Measurements from ENCODE around the gene SLC8A2.

The SLC8A2 gene

DNA sequence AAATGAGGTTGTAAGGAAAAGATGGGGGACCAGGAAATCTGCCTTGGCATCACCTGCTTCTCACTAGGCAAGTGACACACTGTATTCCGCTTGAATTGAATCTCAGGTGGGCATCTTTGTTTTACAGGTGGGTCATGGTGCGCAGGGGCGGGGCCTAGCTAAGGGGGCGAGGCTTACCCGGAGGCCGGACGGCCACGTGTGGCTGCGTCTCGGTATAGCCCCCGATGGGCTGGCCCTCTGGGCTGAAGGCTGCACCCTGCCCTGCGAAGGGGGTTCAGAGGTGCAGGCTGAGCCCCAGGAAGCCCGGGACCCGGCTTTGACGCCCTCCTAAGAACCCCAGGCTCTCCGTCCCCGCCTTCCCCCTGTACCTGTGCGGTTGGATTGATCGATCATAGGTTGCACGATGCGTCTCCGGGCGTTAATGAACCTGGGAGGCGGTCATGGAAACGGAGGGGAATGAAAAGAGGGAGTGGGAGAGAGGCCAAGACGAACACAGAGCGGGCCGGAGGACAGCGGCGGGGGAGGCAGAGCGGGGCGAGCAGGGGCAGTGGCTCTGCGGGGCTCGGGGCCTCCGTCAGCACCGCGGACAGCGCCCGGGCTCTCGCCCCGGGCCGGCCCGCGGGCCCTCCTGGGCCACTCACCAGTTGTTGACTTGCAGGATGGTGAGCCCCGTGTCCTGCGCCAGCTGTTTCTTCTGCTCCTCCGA is 64.8 kb downstream of the SLC8A2 start:
- Histone ChIP-seq H3K4me3 (ENCODE audit: low read depth in 1 of 5, low read length in 5 of 5) (no peak overlapping the region), H3K27me3 (ENCODE audit: control insufficient read depth in 5 of 5, insufficient read depth in 4 of 5, low read length in 5 of 5) (peaks cover 12 to 29% (median 20%) of the 10 kb centered on the region in 5 donors), H3K9me3 (ENCODE audit: control insufficient read depth in 5 of 5, low read length in 5 of 5) (no peaks in the 10 kb centered on the region), H3K9ac (ENCODE audit: low read length in 5 of 5) (no peak overlapping the region), H3K4me1 (ENCODE audit: control insufficient read depth in 5 of 5, insufficient read depth in 5 of 5, low read length in 5 of 5) (no peaks in the 10 kb centered on the region), H3K27ac (ENCODE audit: low read depth, low read length) (no peak overlapping the region), H3K36me3 (ENCODE audit: control insufficient read depth in 5 of 5, insufficient read depth in 5 of 5, low read length in 5 of 5) (peaks cover 0 to 3% (median 0%) of the 10 kb centered on the region in 5 donors)

DNA sequence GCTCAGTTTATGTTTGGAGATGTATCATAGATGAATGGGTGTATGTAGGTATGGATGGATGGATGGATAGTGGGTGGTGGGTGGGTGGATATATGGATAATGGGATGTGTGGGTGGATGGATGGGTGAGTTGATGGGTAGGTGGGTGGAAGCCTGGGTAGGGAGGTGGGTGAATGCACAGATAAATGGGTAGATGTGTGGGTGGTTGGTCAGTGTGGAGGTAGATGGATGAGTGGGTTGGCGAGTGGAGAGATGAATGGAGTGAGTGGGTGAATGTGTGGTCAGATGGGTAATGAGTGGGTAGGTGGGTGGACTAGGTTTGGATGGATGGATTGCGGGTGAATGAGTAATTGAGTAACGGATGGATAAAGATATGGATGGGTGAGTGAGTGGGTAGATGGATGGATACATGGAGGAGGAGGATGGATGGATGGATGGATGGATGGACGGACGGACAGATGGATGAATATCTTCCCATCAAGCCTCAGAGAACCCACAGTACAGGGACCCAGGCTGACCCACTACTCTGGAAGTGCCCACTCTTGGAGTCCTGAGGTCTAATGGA is 65.8 kb downstream of the SLC8A2 start:
- Histone ChIP-seq H3K9ac (ENCODE audit: low read length in 5 of 5) (no peak overlapping the region), H3K27me3 (ENCODE audit: control insufficient read depth in 5 of 5, insufficient read depth in 4 of 5, low read length in 5 of 5) (peaks cover 12 to 29% (median 20%) of the 10 kb centered on the region in 5 donors), H3K9me3 (ENCODE audit: control insufficient read depth in 5 of 5, low read length in 5 of 5) (no peaks in the 10 kb centered on the region), H3K27ac (ENCODE audit: low read depth, low read length) (no peak overlapping the region), H3K4me3 (ENCODE audit: low read depth in 1 of 5, low read length in 5 of 5) (no peak overlapping the region), H3K36me3 (ENCODE audit: control insufficient read depth in 5 of 5, insufficient read depth in 5 of 5, low read length in 5 of 5) (peaks cover 0 to 3% (median 0%) of the 10 kb centered on the region in 5 donors), H3K4me1 (ENCODE audit: control insufficient read depth in 5 of 5, insufficient read depth in 5 of 5, low read length in 5 of 5) (no peaks in the 10 kb centered on the region)

DNA sequence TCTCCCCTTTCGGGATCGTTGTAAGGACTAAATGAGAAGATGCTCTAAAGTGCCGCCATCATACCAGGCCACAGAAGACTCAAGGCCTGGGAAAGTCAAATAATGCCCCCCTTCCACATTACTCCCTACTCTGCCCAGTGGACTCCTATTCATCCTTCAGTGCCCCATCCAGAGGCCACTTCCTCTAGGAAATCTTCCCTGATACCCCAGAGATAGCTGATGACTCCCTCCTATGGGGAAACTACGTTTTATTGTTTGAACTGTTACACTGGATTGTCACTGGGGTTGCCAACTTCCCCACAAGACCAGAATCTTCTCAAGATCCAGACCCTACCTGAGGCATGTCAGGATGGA is 66.5 kb downstream of the SLC8A2 start:
- Histone ChIP-seq H3K36me3 (ENCODE audit: control insufficient read depth in 5 of 5, insufficient read depth in 5 of 5, low read length in 5 of 5) (peaks cover 0 to 3% (median 0%) of the 10 kb centered on the region in 5 donors), H3K9ac (ENCODE audit: low read length in 5 of 5) (no peak overlapping the region), H3K27ac (ENCODE audit: low read depth, low read length) (no peak overlapping the region), H3K27me3 (ENCODE audit: control insufficient read depth in 5 of 5, insufficient read depth in 4 of 5, low read length in 5 of 5) (peaks cover 12 to 29% (median 20%) of the 10 kb centered on the region in 5 donors), H3K4me1 (ENCODE audit: control insufficient read depth in 5 of 5, insufficient read depth in 5 of 5, low read length in 5 of 5) (no peaks in the 10 kb centered on the region), H3K4me3 (ENCODE audit: low read depth in 1 of 5, low read length in 5 of 5) (no peak overlapping the region), H3K9me3 (ENCODE audit: control insufficient read depth in 5 of 5, low read length in 5 of 5) (no peaks in the 10 kb centered on the region)

DNA sequence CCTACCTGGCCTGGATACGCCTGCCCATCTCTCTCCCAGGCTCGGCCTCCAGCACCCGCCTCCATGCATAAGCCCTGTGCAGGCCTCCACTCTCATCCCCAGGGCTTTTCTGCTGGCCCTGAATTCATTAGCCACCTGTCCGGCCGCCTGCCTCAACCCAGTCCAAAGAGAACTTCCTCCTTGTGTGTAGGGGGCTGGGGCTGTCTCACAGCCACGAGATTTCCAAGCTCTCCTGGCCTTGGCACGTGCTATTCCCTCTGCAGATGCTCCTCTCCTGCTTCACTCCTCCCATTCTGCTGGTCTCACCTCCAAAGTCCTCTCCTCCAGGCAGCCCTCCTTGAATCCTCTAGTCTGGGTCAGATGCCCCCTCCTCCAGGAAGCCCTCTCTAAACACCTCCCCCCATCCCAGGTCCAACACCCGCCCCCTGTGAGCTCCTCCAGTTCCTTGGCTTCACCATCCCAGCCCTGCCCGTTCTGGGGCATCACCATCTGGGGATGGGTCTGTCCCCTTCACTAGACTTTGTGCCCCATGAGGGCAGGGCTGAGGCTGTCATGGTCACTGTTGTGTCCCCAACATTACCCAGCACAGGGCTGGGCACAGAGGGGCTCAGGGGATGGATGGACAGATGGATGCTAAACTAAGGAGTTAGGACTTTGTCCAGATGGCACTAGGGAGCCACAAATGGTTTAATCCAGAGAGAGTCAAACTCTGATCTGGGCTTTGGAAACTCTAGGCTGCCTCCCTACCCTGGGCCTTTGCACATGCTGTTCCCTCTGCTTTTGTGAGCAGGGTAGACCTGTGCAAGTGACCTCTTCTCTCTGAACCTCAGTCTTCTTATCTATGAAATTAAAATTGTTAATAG is 67.1 kb downstream of the SLC8A2 start:
- Histone ChIP-seq H3K4me1 (ENCODE audit: control insufficient read depth in 5 of 5, insufficient read depth in 5 of 5, low read length in 5 of 5) (no peaks in the 10 kb centered on the region), H3K9ac (ENCODE audit: low read length in 5 of 5) (no peak overlapping the region), H3K27ac (ENCODE audit: low read depth, low read length) (no peak overlapping the region), H3K9me3 (ENCODE audit: control insufficient read depth in 5 of 5, low read length in 5 of 5) (no peaks in the 10 kb centered on the region), H3K4me3 (ENCODE audit: low read depth in 1 of 5, low read length in 5 of 5) (no peak overlapping the region), H3K27me3 (ENCODE audit: control insufficient read depth in 5 of 5, insufficient read depth in 4 of 5, low read length in 5 of 5) (peaks cover 12 to 29% (median 20%) of the 10 kb centered on the region in 5 donors), H3K36me3 (ENCODE audit: control insufficient read depth in 5 of 5, insufficient read depth in 5 of 5, low read length in 5 of 5) (peaks cover 0 to 3% (median 0%) of the 10 kb centered on the region in 5 donors)

GRCh38 chr19:47402504-47402903 is 69.2 kb downstream of the SLC8A2 start:
- H3K9me3 ChIP-seq (ENCODE audit: control insufficient read depth in 5 of 5, low read length in 5 of 5): no peaks in the 10 kb centered on the region
- peaks cover 16 to 28% (median 22%) of the 10 kb centered on the region in 5 donors for H3K27me3 ChIP-seq (ENCODE audit: control insufficient read depth in 5 of 5, insufficient read depth in 4 of 5, low read length in 5 of 5)
- no peak overlapping the region for H3K9ac ChIP-seq (ENCODE audit: low read length in 5 of 5)
- H3K4me1 ChIP-seq (ENCODE audit: control insufficient read depth in 5 of 5, insufficient read depth in 5 of 5, low read length in 5 of 5): peaks cover 0 to 10% (median 0%) of the 10 kb centered on the region in 5 donors
- H3K4me3 ChIP-seq (ENCODE audit: low read depth in 1 of 5, low read length in 5 of 5): no peak overlapping the region
- peaks cover 0 to 3% (median 0%) of the 10 kb centered on the region in 5 donors for H3K36me3 ChIP-seq (ENCODE audit: control insufficient read depth in 5 of 5, insufficient read depth in 5 of 5, low read length in 5 of 5)
- H3K27ac ChIP-seq (ENCODE audit: low read depth, low read length): no peak overlapping the region

GRCh38 chr19:47398707-47399597 is 72.7 kb downstream of the SLC8A2 start:
- Histone ChIP-seq H3K27ac (ENCODE audit: low read depth, low read length) (no peak overlapping the region), H3K27me3 (ENCODE audit: control insufficient read depth in 5 of 5, insufficient read depth in 4 of 5, low read length in 5 of 5) (peaks cover 0 to 11% (median 4%) of the 10 kb centered on the region in 5 donors), H3K9ac (ENCODE audit: low read length in 5 of 5) (peak overlapping the region in 1 of 5 donors; percentile 9)

GRCh38 chr19:47391510-47392223 is 80.0 kb downstream of the SLC8A2 start:
- Histone ChIP-seq H3K27ac (ENCODE audit: low read depth, low read length) (no peak overlapping the region), H3K4me3 (ENCODE audit: low read depth in 1 of 5, low read length in 5 of 5) (no peak overlapping the region), H3K36me3 (ENCODE audit: control insufficient read depth in 5 of 5, insufficient read depth in 5 of 5, low read length in 5 of 5) (no peaks in the 10 kb centered on the region), H3K9me3 (ENCODE audit: control insufficient read depth in 5 of 5, low read length in 5 of 5) (no peaks in the 10 kb centered on the region), H3K9ac (ENCODE audit: low read length in 5 of 5) (no peak overlapping the region), H3K4me1 (ENCODE audit: control insufficient read depth in 5 of 5, insufficient read depth in 5 of 5, low read length in 5 of 5) (no peaks in the 10 kb centered on the region), H3K27me3 (ENCODE audit: control insufficient read depth in 5 of 5, insufficient read depth in 4 of 5, low read length in 5 of 5) (no peaks in the 10 kb centered on the region)

More at GRCh38 chr19:47398707-47399597, 72.7 kb downstream of the SLC8A2 start:
- peaks cover 0 to 10% (median 0%) of the 10 kb centered on the region in 5 donors for H3K4me1 ChIP-seq (ENCODE audit: control insufficient read depth in 5 of 5, insufficient read depth in 5 of 5, low read length in 5 of 5)
- H3K36me3 ChIP-seq (ENCODE audit: control insufficient read depth in 5 of 5, insufficient read depth in 5 of 5, low read length in 5 of 5): no peaks in the 10 kb centered on the region
- H3K9me3 ChIP-seq (ENCODE audit: control insufficient read depth in 5 of 5, low read length in 5 of 5): no peaks in the 10 kb centered on the region
- peak overlapping the region in 3 of 5 donors; percentile 16 to 47 (median 46) for H3K4me3 ChIP-seq (ENCODE audit: low read depth in 1 of 5, low read length in 5 of 5)

DNA sequence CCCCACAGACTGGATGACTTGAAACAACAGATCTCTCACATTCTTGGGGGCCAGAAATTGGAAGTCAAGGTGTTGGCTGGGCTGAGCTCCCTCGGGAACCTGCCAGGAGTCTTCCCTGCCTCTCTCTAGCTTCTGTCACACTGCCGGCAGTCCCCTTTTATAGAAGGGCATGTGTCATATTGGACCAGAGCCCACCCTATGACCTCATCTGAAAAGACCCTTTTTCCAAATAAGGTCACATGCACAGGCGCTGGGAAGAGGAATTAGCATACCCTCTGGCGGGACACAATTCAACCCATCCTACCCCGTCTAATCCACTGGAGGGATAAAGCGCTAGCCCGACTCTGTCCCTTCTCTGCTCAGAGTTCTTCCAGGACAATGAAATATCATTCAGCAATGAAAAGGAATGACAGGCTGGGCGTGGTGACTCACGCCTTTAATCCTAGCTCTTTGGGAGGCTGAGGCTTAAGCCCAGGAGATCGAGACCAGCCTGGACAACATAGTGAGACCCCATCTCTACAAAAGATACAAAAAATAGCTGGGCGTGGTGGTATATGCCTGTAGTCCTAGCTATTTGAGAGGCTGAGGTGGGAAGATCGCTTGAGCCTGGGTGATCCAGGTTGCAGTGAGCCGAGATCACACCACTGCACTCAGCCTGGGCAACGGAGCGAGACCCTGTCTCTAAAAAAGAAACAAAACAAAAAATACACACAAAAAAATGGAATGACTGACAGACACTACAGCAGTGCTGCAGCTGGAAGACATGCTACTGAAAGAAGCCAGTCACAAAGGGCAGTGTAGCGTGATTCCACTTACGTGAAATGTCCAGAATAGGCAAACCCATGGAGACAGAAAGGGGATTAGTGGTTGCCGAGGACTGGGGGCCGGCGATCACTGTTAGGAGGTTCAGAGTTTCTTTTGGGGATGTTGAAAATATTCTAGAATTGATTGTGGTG is 80.9 kb downstream of the SLC8A2 start:
- no peak overlapping the region for H3K9ac ChIP-seq (ENCODE audit: low read length in 5 of 5)
- no peaks in the 10 kb centered on the region for H3K36me3 ChIP-seq (ENCODE audit: control insufficient read depth in 5 of 5, insufficient read depth in 5 of 5, low read length in 5 of 5)
- no peaks in the 10 kb centered on the region for H3K4me1 ChIP-seq (ENCODE audit: control insufficient read depth in 5 of 5, insufficient read depth in 5 of 5, low read length in 5 of 5)
- no peak overlapping the region for H3K4me3 ChIP-seq (ENCODE audit: low read depth in 1 of 5, low read length in 5 of 5)
- no peaks in the 10 kb centered on the region for H3K9me3 ChIP-seq (ENCODE audit: control insufficient read depth in 5 of 5, low read length in 5 of 5)
- H3K27ac ChIP-seq (ENCODE audit: low read depth, low read length): no peak overlapping the region
- H3K27me3 ChIP-seq (ENCODE audit: control insufficient read depth in 5 of 5, insufficient read depth in 4 of 5, low read length in 5 of 5): peaks cover 0 to 2% (median 0%) of the 10 kb centered on the region in 5 donors

Measured in subcutaneous abdominal adipose tissue (tissue), 5 donors.